KMS-11 (cell line): ENCODE measurements around the gene CCDC92.

Source experiments
- H2AFZ ChIP-seq: fragments of 200-600 bp; sonication (generic); 2 replicates; pipeline ENCODE4 v1.6.1; 2016; ENCODE audit warnings: antibody characterized with exemption, mixed run types, low read depth
- H3K27ac ChIP-seq: fragments of 200-600 bp; sonication (generic); 2 replicates; pipeline ENCODE4 v1.6.1; 2016; ENCODE audit warnings: mild to moderate bottlenecking, mixed run types
- H3K27me3 ChIP-seq: fragments of 200-600 bp; sonication (generic); 2 replicates; pipeline ENCODE4 v1.6.1; 2017; ENCODE audit warnings: mild to moderate bottlenecking, low read depth, mixed run types, moderate library complexity; ENCODE audit not compliant: insufficient read depth
- H3K36me3 ChIP-seq: fragments of 200-600 bp; sonication (generic); 2 replicates; pipeline ENCODE4 v1.6.1; 2017; ENCODE audit warnings: mild to moderate bottlenecking, mixed run types; ENCODE audit not compliant: insufficient read depth
- H3K4me1 ChIP-seq: fragments of 200-600 bp; sonication (generic); 2 replicates; pipeline ENCODE4 v1.6.1; 2016; ENCODE audit warnings: mild to moderate bottlenecking, low read depth, mixed run types; ENCODE audit not compliant: poor library complexity, severe bottlenecking
- H3K4me2 ChIP-seq: fragments of 200-600 bp; sonication (generic); 2 replicates; pipeline ENCODE4 v1.7.0; 2016; ENCODE audit warnings: mild to moderate bottlenecking, mixed run types
- H3K4me3 ChIP-seq: fragments of 200-600 bp; sonication (generic); IDR thresholded peaks from 2 replicates; pipeline ENCODE4 v1.6.1; 2017; ENCODE audit warnings: low read depth, low read length, mixed read lengths; ENCODE audit not compliant: insufficient read depth
- H3K79me2 ChIP-seq: fragments of 200-600 bp; sonication (generic); 2 replicates; pipeline ENCODE4 v1.6.1; 2016; ENCODE audit warnings: low read depth, mixed run types; ENCODE audit not compliant: insufficient read depth
- H3K9ac ChIP-seq: fragments of 200-600 bp; sonication (generic); 2 replicates; pipeline ENCODE4 v1.6.1; 2016; ENCODE audit warnings: mild to moderate bottlenecking, mixed run types
- H4K20me1 ChIP-seq: fragments of 200-600 bp; sonication (generic); 2 replicates; pipeline ENCODE4 v1.6.1; 2016; ENCODE audit warnings: mild to moderate bottlenecking, mixed run types; ENCODE audit not compliant: insufficient read depth
- TF ChIP-seq, protein P1 (sequence below): fragments of 200-600 bp; sonication (generic); conservative IDR thresholded peaks from 2 replicates; pipeline ENCODE4 v1.6.1; 2017; ENCODE audit warnings: low read depth, mild to moderate bottlenecking, antibody characterized with exemption, low read length, moderate library complexity, mixed read lengths

Gene CCDC92

DNA sequence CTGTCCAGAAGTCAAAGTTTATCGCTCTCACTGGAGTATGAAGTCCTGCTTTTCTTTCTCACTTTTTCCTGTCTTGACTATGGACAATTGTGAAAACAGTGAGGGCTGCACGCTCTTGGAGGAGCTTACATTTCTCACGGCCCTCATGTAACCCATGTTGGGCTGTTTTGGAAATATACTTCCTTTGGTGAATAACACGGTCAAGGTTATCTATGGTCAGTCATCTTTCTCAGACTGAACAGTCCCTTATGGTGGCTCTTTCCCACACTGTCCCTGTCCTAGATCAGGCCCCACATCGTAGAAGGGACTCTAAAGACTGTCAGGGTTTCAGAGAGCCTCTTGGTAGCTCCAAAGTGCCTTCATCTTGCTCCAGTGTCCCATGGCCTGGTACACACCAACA is 7.2 kb downstream of the CCDC92 start:
- H3K27ac ChIP-seq: no peak overlapping the region
- no peaks in the 10 kb centered on the region for H3K79me2 ChIP-seq
- no peak overlapping the region for H3K9ac ChIP-seq
- no peak overlapping the region for H3K4me3 ChIP-seq
- H3K27me3 ChIP-seq: no peaks in the 10 kb centered on the region
- no peaks in the 10 kb centered on the region for H3K36me3 ChIP-seq
- H3K4me2 ChIP-seq: no peak overlapping the region
- no peak overlapping the region for H2AFZ ChIP-seq
- TF ChIP-seq, protein P1, sequence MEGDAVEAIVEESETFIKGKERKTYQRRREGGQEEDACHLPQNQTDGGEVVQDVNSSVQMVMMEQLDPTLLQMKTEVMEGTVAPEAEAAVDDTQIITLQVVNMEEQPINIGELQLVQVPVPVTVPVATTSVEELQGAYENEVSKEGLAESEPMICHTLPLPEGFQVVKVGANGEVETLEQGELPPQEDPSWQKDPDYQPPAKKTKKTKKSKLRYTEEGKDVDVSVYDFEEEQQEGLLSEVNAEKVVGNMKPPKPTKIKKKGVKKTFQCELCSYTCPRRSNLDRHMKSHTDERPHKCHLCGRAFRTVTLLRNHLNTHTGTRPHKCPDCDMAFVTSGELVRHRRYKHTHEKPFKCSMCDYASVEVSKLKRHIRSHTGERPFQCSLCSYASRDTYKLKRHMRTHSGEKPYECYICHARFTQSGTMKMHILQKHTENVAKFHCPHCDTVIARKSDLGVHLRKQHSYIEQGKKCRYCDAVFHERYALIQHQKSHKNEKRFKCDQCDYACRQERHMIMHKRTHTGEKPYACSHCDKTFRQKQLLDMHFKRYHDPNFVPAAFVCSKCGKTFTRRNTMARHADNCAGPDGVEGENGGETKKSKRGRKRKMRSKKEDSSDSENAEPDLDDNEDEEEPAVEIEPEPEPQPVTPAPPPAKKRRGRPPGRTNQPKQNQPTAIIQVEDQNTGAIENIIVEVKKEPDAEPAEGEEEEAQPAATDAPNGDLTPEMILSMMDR: no peak
- H3K4me1 ChIP-seq: peaks cover under 1% of the 10 kb centered on the region
- no peaks in the 10 kb centered on the region for H4K20me1 ChIP-seq

GRCh38 chr12:123963821-123964220 is 8.8 kb downstream of the CCDC92 start:
- H2AFZ ChIP-seq: no peak overlapping the region
- no peaks in the 10 kb centered on the region for H3K36me3 ChIP-seq
- no peaks in the 10 kb centered on the region for H3K27me3 ChIP-seq
- TF ChIP-seq, protein P1: no peak
- H3K4me1 ChIP-seq: no peaks in the 10 kb centered on the region
- H3K4me3 ChIP-seq: no peak overlapping the region
- H4K20me1 ChIP-seq: no peaks in the 10 kb centered on the region
- H3K27ac ChIP-seq: no peak overlapping the region
- H3K79me2 ChIP-seq: no peaks in the 10 kb centered on the region
- H3K4me2 ChIP-seq: no peak overlapping the region
- H3K9ac ChIP-seq: no peak overlapping the region

DNA sequence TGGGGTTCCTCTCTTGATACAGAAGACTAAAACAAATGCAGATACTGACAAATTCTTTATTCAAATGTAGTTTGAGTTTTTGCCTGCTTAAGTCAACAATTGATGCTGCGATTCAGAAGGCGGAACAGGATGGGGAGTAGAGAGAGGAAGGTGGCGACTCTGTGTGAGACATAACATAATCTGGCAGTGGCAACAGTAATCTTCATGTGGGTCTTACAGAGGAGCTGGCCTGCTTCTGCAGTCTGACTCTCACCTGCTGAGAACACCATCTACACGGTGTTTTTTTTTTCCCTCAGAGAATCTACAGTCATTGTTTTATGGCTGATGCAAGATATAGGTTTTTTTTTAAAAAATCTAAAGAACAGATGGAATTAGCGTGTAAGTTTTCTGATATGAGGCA is 10.1 kb downstream of the CCDC92 start:
- Histone ChIP-seq H3K27me3 (no peaks in the 10 kb centered on the region), H3K4me1 (no peaks in the 10 kb centered on the region), H3K36me3 (no peaks in the 10 kb centered on the region), H3K4me2 (no peak overlapping the region), H3K27ac (no peak overlapping the region), H2AFZ (no peak overlapping the region), H3K9ac (no peak overlapping the region), H3K4me3 (no peak overlapping the region), H4K20me1 (no peaks in the 10 kb centered on the region), H3K79me2 (no peaks in the 10 kb centered on the region)
- TF ChIP-seq, protein P1: no peak

DNA sequence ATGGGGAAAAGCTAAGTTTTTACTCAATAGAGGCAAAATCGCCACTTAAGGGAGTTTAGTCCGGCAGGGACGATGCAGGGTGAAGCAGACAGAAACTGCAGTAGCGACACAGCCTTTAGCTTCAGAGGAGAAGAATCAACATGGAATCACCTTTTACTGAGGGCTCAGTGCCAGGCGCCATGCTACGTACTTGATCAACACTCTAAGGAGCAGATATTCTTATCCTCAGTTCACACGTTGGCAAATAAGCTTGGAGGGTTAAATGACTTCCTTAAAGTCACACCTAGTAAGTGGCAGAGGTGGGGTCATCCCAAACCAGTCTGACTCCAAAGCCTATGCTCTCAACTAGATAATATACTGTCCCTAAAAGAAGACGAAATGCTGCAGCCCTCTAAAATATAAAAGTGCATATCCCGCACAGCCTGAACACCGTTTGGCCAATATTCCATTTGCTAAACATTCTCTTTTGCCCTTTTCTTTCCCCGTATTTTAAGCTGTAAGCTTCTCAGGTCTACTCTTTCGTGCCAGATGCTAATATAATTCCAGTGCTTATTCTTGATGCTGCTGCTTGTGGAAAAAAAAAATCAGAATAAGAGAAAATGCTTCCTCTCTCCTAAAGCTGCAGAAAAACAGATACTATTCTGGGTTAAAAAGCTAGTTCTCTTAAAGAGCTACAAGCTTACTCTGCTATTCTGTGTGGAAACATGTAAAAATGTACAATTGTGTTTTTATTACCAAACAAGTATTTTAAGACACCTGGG is 10.9 kb downstream of the CCDC92 start:
- no peak overlapping the region for H3K27ac ChIP-seq
- TF ChIP-seq, protein P1: no peak
- no peak overlapping the region for H3K9ac ChIP-seq
- H3K4me3 ChIP-seq: no peak overlapping the region
- H3K79me2 ChIP-seq: no peaks in the 10 kb centered on the region
- H3K4me1 ChIP-seq: no peaks in the 10 kb centered on the region
- no peak overlapping the region for H2AFZ ChIP-seq
- no peaks in the 10 kb centered on the region for H4K20me1 ChIP-seq
- H3K27me3 ChIP-seq: no peaks in the 10 kb centered on the region
- H3K4me2 ChIP-seq: no peak overlapping the region
- no peaks in the 10 kb centered on the region for H3K36me3 ChIP-seq
